K562 (cell line): ENCODE data around the gene NFS1. TPM values are rescaled to one million over a fixed set of nuclear protein-coding genes. Genes with fewer than 3 reads are reported as not detected.

Experiments
- ARID1B ChIP-seq: fragments of 450-650 bp; IDR thresholded peaks from 2 replicates; pipeline ENCODE4 v1.6.1; 2016; ENCODE audit warnings: antibody characterized with exemption, mild to moderate bottlenecking, inconsistent platforms
- BHLHE40 ChIP-seq: IDR thresholded peaks from 2 replicates; pipeline ENCODE4 v1.6.1; 2011; ENCODE audit warnings: low read length, improper control_type of control experiment
- CREB3 ChIP-seq: fragments of 450-650 bp; conservative IDR thresholded peaks from 2 replicates; pipeline ENCODE4 v1.6.1; 2016; ENCODE audit warnings: missing genetic modification characterization, low read depth, mild to moderate bottlenecking, missing compliant biosample characterization, moderate library complexity
- ETV6 ChIP-seq, 3 experiments: fragments of 150-350 bp in 1 of 3; sonication (generic) in 1 of 3; formaldehyde crosslinking in 1 of 3; IDR thresholded peaks; 2 replicates each; pipeline versions ENCODE4 v1.6.1 to v1.8.0; 2014 to 2022; ENCODE audit warnings: borderline replicate concordance in 2 of 3, low read depth in 2 of 3, antibody characterized with exemption in 1 of 3, low read length in 1 of 3, mild to moderate bottlenecking in 1 of 3, missing genetic modification reagents in 1 of 3
- OTX1 ChIP-seq: fragments of 450-650 bp; formaldehyde crosslinking; IDR thresholded peaks from 2 replicates; pipeline ENCODE4 v1.4.0; 2022; ENCODE audit warnings: mild to moderate bottlenecking
- POLR2H ChIP-seq: IDR thresholded peaks from 2 replicates; pipeline ENCODE4 v1.6.1; 2016; ENCODE audit warnings: missing genetic modification characterization, low read depth, mild to moderate bottlenecking, control low read depth, missing compliant biosample characterization, moderate library complexity
- RBBP5 ChIP-seq: fragments of 200-600 bp; sonication (generic); IDR thresholded peaks from 2 replicates; pipeline ENCODE4 v1.6.1; 2012; ENCODE audit warnings: borderline replicate concordance, mild to moderate bottlenecking, low read length, control low read depth, inconsistent platforms; ENCODE audit not compliant: insufficient read depth, poor library complexity, severe bottlenecking
- SRSF7 ChIP-seq: fragments of 200-400 bp; formaldehyde crosslinking; optimal IDR thresholded peaks from 2 replicates; pipeline ENCODE3; 2017; ENCODE audit warnings: mild to moderate bottlenecking, low read depth, low read length
- TAF9B ChIP-seq: fragments of 450-650 bp; IDR thresholded peaks from 2 replicates; pipeline ENCODE4 v1.6.1; 2018; ENCODE audit warnings: mild to moderate bottlenecking; ENCODE audit not compliant: partially characterized antibody
- TBL1XR1 ChIP-seq, 2 experiments: IDR thresholded peaks; 2 replicates each; pipeline ENCODE4 v1.6.1; 2012; ENCODE audit warnings: improper control_type of control experiment in 2 of 2, low read length in 2 of 2, mild to moderate bottlenecking in 1 of 2
- TEAD4 ChIP-seq, 2 experiments: sonication (generic) in 1 of 2; formaldehyde crosslinking in 1 of 2; IDR thresholded peaks; 2 replicates each; pipeline versions ENCODE4 v1.6.1 to v1.8.0; 2012 to 2022; ENCODE audit warnings: borderline replicate concordance in 1 of 2, inconsistent platforms in 1 of 2, low read length in 1 of 2, mild to moderate bottlenecking in 1 of 2, missing genetic modification reagents in 1 of 2
- ZNF3 ChIP-seq: fragments of 250-450 bp; sonication (Bioruptor Pico); IDR thresholded peaks from 2 replicates; pipeline ENCODE4 v1.5.0; 2021; ENCODE audit warnings: mild to moderate bottlenecking, moderate library complexity
- ZNF384 ChIP-seq: IDR thresholded peaks from 2 replicates; pipeline ENCODE4 v1.6.1; 2012; ENCODE audit warnings: low read depth, low read length, improper control_type of control experiment
- ZNF395 ChIP-seq: fragments of 200-800 bp; sonication (Bioruptor generic); IDR thresholded peaks from 2 replicates; pipeline ENCODE4 v1.6.1; 2017; ENCODE audit warnings: missing genetic modification characterization, missing compliant biosample characterization
- ZNF436 ChIP-seq: fragments of 250-450, 450-650 bp; sonication (Bioruptor Pico); formaldehyde crosslinking; IDR thresholded peaks from 2 replicates; pipeline ENCODE4 v1.7.0; 2020; ENCODE audit warnings: mild to moderate bottlenecking
- ZNF512 ChIP-seq: IDR thresholded peaks from 2 replicates; pipeline ENCODE4 v1.6.1; 2016; ENCODE audit warnings: missing genetic modification characterization, missing compliant biosample characterization
- polyA plus RNA-seq, 8 experiments: library from polyadenylated mRNA; depleted of rRNA in 4 of 8; stranded (reverse) in 5 of 8; unstranded in 3 of 8; fragments of >200 nt; fragmentation: Nextera tagmentation in 2 of 8; fragmentation: Illumina TruSeq in 1 of 8; extraction: Ambion mirVana in 2 of 8; extraction: Trizol in 1 of 8; gene quantifications; 2 replicates each; pipeline versions ENCODE4 v1.2.1 to v1.2.3, GENCODE V29; 2011 to 2014; ENCODE audit warnings: inconsistent platforms in 1 of 8, missing spikeins in 1 of 8
- total RNA-seq, 7 experiments: library from RNA; depleted of rRNA in 6 of 7; stranded (reverse); fragments of >200 nt in 6 of 7; fragmentation: Illumina TruSeq in 2 of 7; extraction: Trizol in 2 of 7; gene quantifications; 2 replicates each; pipeline versions ENCODE4 v1.2.1 to v1.2.3, GENCODE V29; 2011 to 2021; ENCODE audit warnings: low replicate concordance in 1 of 7
- TF ChIP-seq, protein P1 (sequence below): fragments of 450-650 bp; IDR thresholded peaks from 2 replicates; pipeline ENCODE4 v1.6.1; 2016; ENCODE audit warnings: mild to moderate bottlenecking
- TF ChIP-seq, protein P2 (sequence below): sonication (generic); formaldehyde crosslinking; IDR thresholded peaks from 2 replicates; pipeline ENCODE4 v1.8.1; 2022; ENCODE audit warnings: missing genetic modification reagents

The NFS1 gene
- total and polyA plus RNA-seq, 9 of the 15 experiments (the other 6 are each of a cell fraction or from before 2014, with no cell fraction given) = 11.5 to 84.8 (median 47.1) TPM

GRCh38 chr20:35699127-35699956 lies at the start of gene NFS1, which contains the start of gene ROMO1 (continued):
- TF ChIP-seq, protein P1, sequence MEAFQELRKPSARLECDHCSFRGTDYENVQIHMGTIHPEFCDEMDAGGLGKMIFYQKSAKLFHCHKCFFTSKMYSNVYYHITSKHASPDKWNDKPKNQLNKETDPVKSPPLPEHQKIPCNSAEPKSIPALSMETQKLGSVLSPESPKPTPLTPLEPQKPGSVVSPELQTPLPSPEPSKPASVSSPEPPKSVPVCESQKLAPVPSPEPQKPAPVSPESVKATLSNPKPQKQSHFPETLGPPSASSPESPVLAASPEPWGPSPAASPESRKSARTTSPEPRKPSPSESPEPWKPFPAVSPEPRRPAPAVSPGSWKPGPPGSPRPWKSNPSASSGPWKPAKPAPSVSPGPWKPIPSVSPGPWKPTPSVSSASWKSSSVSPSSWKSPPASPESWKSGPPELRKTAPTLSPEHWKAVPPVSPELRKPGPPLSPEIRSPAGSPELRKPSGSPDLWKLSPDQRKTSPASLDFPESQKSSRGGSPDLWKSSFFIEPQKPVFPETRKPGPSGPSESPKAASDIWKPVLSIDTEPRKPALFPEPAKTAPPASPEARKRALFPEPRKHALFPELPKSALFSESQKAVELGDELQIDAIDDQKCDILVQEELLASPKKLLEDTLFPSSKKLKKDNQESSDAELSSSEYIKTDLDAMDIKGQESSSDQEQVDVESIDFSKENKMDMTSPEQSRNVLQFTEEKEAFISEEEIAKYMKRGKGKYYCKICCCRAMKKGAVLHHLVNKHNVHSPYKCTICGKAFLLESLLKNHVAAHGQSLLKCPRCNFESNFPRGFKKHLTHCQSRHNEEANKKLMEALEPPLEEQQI = no peak
- TF ChIP-seq ZNF384 = no peak
- TF ChIP-seq ZNF3 (CRISPR knock-in tag) = no peak
- peak; percentile 100 for TF ChIP-seq RBBP5
- no peak for TF ChIP-seq ZNF512
- peak; percentile 55 for TF ChIP-seq TAF9B
- no peak for TF ChIP-seq SRSF7
- TF ChIP-seq CREB3 (tag) = no peak
- no peak for TF ChIP-seq ETV6 (IDR thresholded peaks at IDR 0.05; ENCODE audit: borderline replicate concordance in 1 of 2, low read depth in 2 of 2, low read length in 1 of 2)
- no peak for TF ChIP-seq ETV6 (CRISPR knock-in tag; IDR thresholded peaks at IDR 0.05; ENCODE audit: borderline replicate concordance)
- no peak for TF ChIP-seq POLR2H (tag)
- TF ChIP-seq ARID1B = 0 out of 2 replicates have a peak, but pooled peaks have one; percentile 13
- TF ChIP-seq, protein P2, sequence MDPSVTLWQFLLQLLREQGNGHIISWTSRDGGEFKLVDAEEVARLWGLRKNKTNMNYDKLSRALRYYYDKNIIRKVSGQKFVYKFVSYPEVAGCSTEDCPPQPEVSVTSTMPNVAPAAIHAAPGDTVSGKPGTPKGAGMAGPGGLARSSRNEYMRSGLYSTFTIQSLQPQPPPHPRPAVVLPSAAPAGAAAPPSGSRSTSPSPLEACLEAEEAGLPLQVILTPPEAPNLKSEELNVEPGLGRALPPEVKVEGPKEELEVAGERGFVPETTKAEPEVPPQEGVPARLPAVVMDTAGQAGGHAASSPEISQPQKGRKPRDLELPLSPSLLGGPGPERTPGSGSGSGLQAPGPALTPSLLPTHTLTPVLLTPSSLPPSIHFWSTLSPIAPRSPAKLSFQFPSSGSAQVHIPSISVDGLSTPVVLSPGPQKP (CRISPR knock-in tag) = no peak
- peak in 1 of 2 experiments; percentile 73; a peak in 2 of 4 replicates for TF ChIP-seq TBL1XR1 (IDR thresholded peaks at IDR 0.05; ENCODE audit: low read length in 2 of 2)
- peak; percentile 54; the same call in 1 of the 2 replicates for TF ChIP-seq BHLHE40
- TF ChIP-seq ZNF395 (CRISPR knock-in tag) = 0 out of 2 replicates have a peak, but pooled peaks have one; percentile 38
- no peak for TF ChIP-seq TEAD4 (IDR thresholded peaks at IDR 0.05; ENCODE audit: low read length)
- no peak for TF ChIP-seq TEAD4 (CRISPR knock-in tag; IDR thresholded peaks at IDR 0.05; ENCODE audit: borderline replicate concordance)
- no peak for TF ChIP-seq OTX1 (CRISPR knock-in tag)
- TF ChIP-seq ZNF436 (CRISPR knock-in tag) = no peak
